ENCODE data around the gene STMN3.

Gene STMN3

DNA sequence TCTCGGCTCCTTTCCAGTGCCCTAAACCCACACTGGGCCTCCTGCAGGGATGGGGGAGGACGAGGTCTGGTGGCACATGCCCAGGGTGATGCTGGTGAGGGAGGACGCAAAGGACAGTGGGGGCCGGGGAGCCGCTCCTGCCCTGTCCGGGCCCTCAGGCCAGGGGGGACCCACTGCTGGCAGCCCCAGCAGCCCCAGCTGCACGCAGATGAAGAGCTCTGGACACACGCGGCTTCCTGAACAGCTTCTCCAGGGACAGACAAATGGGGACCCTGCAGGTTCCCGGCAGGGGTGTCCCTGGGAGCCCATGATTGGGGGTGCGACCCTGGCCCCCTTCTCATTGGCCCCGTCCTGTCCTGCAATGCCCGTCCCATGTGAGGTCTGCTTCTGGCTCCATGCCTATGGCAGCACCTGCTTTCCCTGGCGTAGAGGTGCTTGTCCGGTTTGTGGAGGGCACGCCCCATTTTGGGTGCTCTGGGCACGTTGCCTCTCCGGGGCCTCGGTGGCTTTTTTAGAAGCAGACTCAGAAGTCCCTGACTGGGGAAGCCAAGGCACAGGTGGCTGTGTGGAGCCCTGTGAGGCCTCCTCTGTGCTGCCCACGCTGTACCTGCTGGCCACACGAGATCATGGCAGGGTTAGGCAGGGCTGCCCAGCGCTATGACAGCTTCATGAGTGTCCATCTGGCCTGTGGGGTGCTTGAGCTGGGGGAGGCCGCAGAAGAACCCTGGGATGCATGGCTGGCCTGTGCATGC, 27.8 kb upstream of the STMN3 start:
- ChIA-PET CTCF (no interaction called here), POLR2A (interaction anchor here (2.6 to 3.1 kb wide), 2 partner anchors 17 to 23 kb away, joined by 9 to 14 read pairs; partner anchors contain the start of gene RTEL1)
- TF ChIP-seq PRDM1 (tag by site-specific recombination; IDR thresholded peaks at IDR 0.05) = no peak
- TF ChIP-seq ZNF768 (tag by site-specific recombination; IDR thresholded peaks at IDR 0.05) = no peak
- TF ChIP-seq ZNF121 (tag by site-specific recombination; IDR thresholded peaks at IDR 0.05) = no peak
- TF ChIP-seq ZNF391 (tag by site-specific recombination; IDR thresholded peaks at IDR 0.05; ENCODE audit: borderline replicate concordance, low read depth) = no peak
- no peak for TF ChIP-seq REPIN1 (tag by site-specific recombination; IDR thresholded peaks at IDR 0.05; ENCODE audit: low read depth)
- TF ChIP-seq, protein P1, sequence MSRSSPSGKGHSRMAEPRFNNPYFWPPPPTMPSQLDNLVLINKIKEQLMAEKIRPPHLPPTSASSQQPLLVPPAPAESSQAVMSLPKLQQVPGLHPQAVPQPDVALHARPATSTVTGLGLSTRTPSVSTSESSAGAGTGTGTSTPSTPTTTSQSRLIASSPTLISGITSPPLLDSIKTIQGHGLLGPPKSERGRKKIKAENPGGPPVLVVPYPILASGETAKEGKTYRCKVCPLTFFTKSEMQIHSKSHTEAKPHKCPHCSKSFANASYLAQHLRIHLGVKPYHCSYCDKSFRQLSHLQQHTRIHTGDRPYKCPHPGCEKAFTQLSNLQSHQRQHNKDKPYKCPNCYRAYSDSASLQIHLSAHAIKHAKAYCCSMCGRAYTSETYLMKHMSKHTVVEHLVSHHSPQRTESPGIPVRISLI (tag by site-specific recombination; IDR thresholded peaks at IDR 0.05) = no peak
- no peak for TF ChIP-seq ZNF658 (tag by site-specific recombination; IDR thresholded peaks at IDR 0.05)
- H3K36me3 ChIP-seq (ENCODE audit: control insufficient read depth in 2 of 2, insufficient read depth in 1 of 2, low read length in 2 of 2) = peaks cover 0 to 30% of the 10 kb centered on the region in 2 experiments; a peak in 2 of 3 replicates
- no peak overlapping the region for H3K27ac ChIP-seq (ENCODE audit: extremely low read depth, low read depth, low read length)
- no peaks in the 10 kb centered on the region for H3K4me1 ChIP-seq (ENCODE audit: control insufficient read depth, insufficient read depth, low read length)
- H3K4me3 ChIP-seq (ENCODE audit: low read depth, low read length) = no peak overlapping the region
- no peaks in the 10 kb centered on the region for H3K9me3 ChIP-seq (ENCODE audit: control insufficient read depth, insufficient read depth, low read depth, low read length)

DNA sequence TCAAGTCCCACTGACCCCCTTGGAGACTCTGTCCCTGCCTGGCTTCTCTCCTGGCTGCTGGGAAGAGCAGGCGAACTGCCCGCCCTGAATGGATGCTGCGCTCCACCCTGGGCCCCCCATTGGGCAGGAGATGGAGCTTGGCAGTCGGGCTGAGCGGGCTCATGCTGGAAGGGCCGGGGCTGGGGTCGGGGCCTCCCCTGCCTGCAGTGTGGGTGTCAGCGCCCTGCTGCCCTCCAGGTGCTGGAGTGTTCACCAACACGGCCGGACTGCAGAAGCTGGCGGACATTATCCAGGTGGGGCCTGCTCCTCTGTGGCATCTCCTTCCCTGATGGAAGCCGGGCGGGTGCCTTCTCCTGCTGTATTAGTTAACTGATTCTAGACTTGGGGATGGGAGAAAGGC, 27.2 kb upstream of the STMN3 start:
- TF ChIP-seq ZNF624 (tag by site-specific recombination; IDR thresholded peaks at IDR 0.05) (no peak), ZNF558 (tag by site-specific recombination; IDR thresholded peaks at IDR 0.05) (no peak), ZBTB48 (tag by site-specific recombination; IDR thresholded peaks at IDR 0.05) (no peak), MEIS1 (CRISPR knock-in tag; IDR thresholded peaks at IDR 0.05; ENCODE audit: borderline replicate concordance) (no peak), GLIS2 (tag by site-specific recombination; IDR thresholded peaks at IDR 0.05) (no peak), ZNF24 (tag by site-specific recombination; IDR thresholded peaks at IDR 0.05) (no peak), HOXD13 (CRISPR knock-in tag; IDR thresholded peaks at IDR 0.05; ENCODE audit: borderline replicate concordance) (no peak), ZNF23 (tag by site-specific recombination; IDR thresholded peaks at IDR 0.05; ENCODE audit: borderline replicate concordance) (no peak)
- TF ChIP-seq, protein P2, sequence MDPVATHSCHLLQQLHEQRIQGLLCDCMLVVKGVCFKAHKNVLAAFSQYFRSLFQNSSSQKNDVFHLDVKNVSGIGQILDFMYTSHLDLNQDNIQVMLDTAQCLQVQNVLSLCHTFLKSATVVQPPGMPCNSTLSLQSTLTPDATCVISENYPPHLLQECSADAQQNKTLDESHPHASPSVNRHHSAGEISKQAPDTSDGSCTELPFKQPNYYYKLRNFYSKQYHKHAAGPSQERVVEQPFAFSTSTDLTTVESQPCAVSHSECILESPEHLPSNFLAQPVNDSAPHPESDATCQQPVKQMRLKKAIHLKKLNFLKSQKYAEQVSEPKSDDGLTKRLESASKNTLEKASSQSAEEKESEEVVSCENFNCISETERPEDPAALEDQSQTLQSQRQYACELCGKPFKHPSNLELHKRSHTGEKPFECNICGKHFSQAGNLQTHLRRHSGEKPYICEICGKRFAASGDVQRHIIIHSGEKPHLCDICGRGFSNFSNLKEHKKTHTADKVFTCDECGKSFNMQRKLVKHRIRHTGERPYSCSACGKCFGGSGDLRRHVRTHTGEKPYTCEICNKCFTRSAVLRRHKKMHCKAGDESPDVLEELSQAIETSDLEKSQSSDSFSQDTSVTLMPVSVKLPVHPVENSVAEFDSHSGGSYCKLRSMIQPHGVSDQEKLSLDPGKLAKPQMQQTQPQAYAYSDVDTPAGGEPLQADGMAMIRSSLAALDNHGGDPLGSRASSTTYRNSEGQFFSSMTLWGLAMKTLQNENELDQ (tag by site-specific recombination; IDR thresholded peaks at IDR 0.05; ENCODE audit: low read depth) = no peak
- TF ChIP-seq, protein P3, sequence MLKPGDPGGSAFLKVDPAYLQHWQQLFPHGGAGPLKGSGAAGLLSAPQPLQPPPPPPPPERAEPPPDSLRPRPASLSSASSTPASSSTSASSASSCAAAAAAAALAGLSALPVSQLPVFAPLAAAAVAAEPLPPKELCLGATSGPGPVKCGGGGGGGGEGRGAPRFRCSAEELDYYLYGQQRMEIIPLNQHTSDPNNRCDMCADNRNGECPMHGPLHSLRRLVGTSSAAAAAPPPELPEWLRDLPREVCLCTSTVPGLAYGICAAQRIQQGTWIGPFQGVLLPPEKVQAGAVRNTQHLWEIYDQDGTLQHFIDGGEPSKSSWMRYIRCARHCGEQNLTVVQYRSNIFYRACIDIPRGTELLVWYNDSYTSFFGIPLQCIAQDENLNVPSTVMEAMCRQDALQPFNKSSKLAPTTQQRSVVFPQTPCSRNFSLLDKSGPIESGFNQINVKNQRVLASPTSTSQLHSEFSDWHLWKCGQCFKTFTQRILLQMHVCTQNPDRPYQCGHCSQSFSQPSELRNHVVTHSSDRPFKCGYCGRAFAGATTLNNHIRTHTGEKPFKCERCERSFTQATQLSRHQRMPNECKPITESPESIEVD (tag by site-specific recombination; IDR thresholded peaks at IDR 0.05) = no peak
- TF ChIP-seq, protein P4, sequence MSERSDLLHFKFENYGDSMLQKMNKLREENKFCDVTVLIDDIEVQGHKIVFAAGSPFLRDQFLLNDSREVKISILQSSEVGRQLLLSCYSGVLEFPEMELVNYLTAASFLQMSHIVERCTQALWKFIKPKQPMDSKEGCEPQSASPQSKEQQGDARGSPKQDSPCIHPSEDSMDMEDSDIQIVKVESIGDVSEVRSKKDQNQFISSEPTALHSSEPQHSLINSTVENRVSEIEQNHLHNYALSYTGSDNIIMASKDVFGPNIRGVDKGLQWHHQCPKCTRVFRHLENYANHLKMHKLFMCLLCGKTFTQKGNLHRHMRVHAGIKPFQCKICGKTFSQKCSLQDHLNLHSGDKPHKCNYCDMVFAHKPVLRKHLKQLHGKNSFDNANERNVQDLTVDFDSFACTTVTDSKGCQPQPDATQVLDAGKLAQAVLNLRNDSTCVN (tag by site-specific recombination; optimal IDR thresholded peaks at IDR 0.05) = no peak
- peaks cover 0 to 36% of the 10 kb centered on the region in 2 experiments; a peak in 2 of 3 replicates for H3K36me3 ChIP-seq (ENCODE audit: control insufficient read depth in 2 of 2, insufficient read depth in 1 of 2, low read length in 2 of 2)
- ChIA-PET POLR2A (interaction anchor here (3.1 kb wide), 1 partner anchor 22 kb away, joined by 14 read pairs; the partner anchor contains the start of gene RTEL1), CTCF (no interaction called here)
- no peak overlapping the region for H3K4me3 ChIP-seq (ENCODE audit: low read depth, low read length)
- no peaks in the 10 kb centered on the region for H3K9me3 ChIP-seq (ENCODE audit: control insufficient read depth, insufficient read depth, low read depth, low read length)
- H3K27ac ChIP-seq (ENCODE audit: extremely low read depth, low read depth, low read length) = no peak overlapping the region
- H3K4me1 ChIP-seq (ENCODE audit: control insufficient read depth, insufficient read depth, low read length) = no peaks in the 10 kb centered on the region

Data from HEK293 (cell line).